ACC112 (cell line): ENCODE measurements around the gene SULT1C2.

ENCODE experiments used
- H2AFZ ChIP-seq: fragments of 200-600 bp; sonication (generic); one replicate; pipeline ENCODE4 v1.6.0; 2017; ENCODE audit warnings: antibody characterized with exemption, low read length; ENCODE audit not compliant: unreplicated experiment
- H3K27ac ChIP-seq: fragments of 200-600 bp; sonication (generic); 2 replicates; pipeline ENCODE4 v1.5.1; 2014; ENCODE audit warnings: low read depth, mild to moderate bottlenecking, antibody characterized with exemption, low read length, moderate library complexity
- H3K27me3 ChIP-seq: fragments of 200-600 bp; sonication (generic); 2 replicates; pipeline ENCODE4 v1.6.1; 2014; ENCODE audit warnings: mild to moderate bottlenecking, antibody characterized with exemption, low read length, moderate library complexity, mixed read lengths; ENCODE audit not compliant: insufficient read depth
- H3K36me3 ChIP-seq: fragments of 200-600 bp; sonication (generic); 2 replicates; pipeline ENCODE4 v1.6.1; 2016; ENCODE audit warnings: mild to moderate bottlenecking, antibody characterized with exemption, low read length, moderate library complexity, mixed read lengths; ENCODE audit not compliant: insufficient read depth
- H3K4me1 ChIP-seq: fragments of 200-600 bp; sonication (generic); one replicate; pipeline ENCODE4 v1.6.1; 2016; ENCODE audit warnings: low read length, mixed read lengths; ENCODE audit not compliant: insufficient read depth, unreplicated experiment, control insufficient read depth
- H3K4me3 ChIP-seq: fragments of 200-600 bp; sonication (generic); 2 replicates; pipeline ENCODE4 v1.5.1; 2014; ENCODE audit warnings: mild to moderate bottlenecking, low read depth, low read length
- H3K79me2 ChIP-seq: fragments of 200-600 bp; sonication (generic); one replicate; pipeline ENCODE4 v1.6.0; 2016; ENCODE audit warnings: low read length; ENCODE audit not compliant: control insufficient read depth, unreplicated experiment, insufficient read depth

The SULT1C2 gene

GRCh38 chr2:108320326-108320922 is 31.7 kb downstream of the SULT1C2 start:
- H3K4me3 ChIP-seq, result no peak overlapping the region
- peaks cover 25% of the 10 kb centered on the region for H3K4me1 ChIP-seq
- no peaks in the 10 kb centered on the region for H3K79me2 ChIP-seq
- H3K27me3 ChIP-seq, result no peaks in the 10 kb centered on the region
- H2AFZ ChIP-seq, result no peak overlapping the region
- H3K36me3 ChIP-seq, result no peaks in the 10 kb centered on the region
- no peak overlapping the region for H3K27ac ChIP-seq

GRCh38 chr2:108323619-108324018 is 34.9 kb downstream of the SULT1C2 start:
- Histone ChIP-seq H3K36me3 (no peaks in the 10 kb centered on the region), H3K27ac (peak overlapping the region; percentile 84), H3K27me3 (no peaks in the 10 kb centered on the region), H3K4me1 (peaks cover 29% of the 10 kb centered on the region), H2AFZ (peak overlapping the region; percentile 72), H3K4me3 (no peak overlapping the region), H3K79me2 (no peaks in the 10 kb centered on the region)

- H3K79me2 ChIP-seq, result no peaks in the 10 kb centered on the region
- H3K4me3 ChIP-seq, result peak overlapping the region; percentile 20; the same call in 1 of the 2 replicates
- peak overlapping the region; percentile 84 for H3K27ac ChIP-seq
- peak overlapping the region; percentile 72 for H2AFZ ChIP-seq
- H3K4me1 ChIP-seq, result peaks cover 29% of the 10 kb centered on the region
- no peaks in the 10 kb centered on the region for H3K27me3 ChIP-seq
- no peaks in the 10 kb centered on the region for H3K36me3 ChIP-seq
These were observed 36.0 kb downstream of the SULT1C2 start for GRCh38 chr2:108324531-108325255.

GRCh38 chr2:108325756-108326155 is 37.1 kb downstream of the SULT1C2 start:
- H3K36me3 ChIP-seq, result no peaks in the 10 kb centered on the region
- peaks cover 34% of the 10 kb centered on the region for H3K4me1 ChIP-seq
- H3K79me2 ChIP-seq, result no peaks in the 10 kb centered on the region
- H3K27me3 ChIP-seq, result no peaks in the 10 kb centered on the region
- no peak overlapping the region for H3K4me3 ChIP-seq
- H3K27ac ChIP-seq, result no peak overlapping the region
- H2AFZ ChIP-seq, result no peak overlapping the region

GRCh38 chr2:108329771-108330170 is 41.1 kb downstream of the SULT1C2 start:
- H3K79me2 ChIP-seq, result no peaks in the 10 kb centered on the region
- no peak overlapping the region for H3K27ac ChIP-seq
- H3K27me3 ChIP-seq, result no peaks in the 10 kb centered on the region
- H2AFZ ChIP-seq, result no peak overlapping the region
- no peak overlapping the region for H3K4me3 ChIP-seq
- no peaks in the 10 kb centered on the region for H3K36me3 ChIP-seq
- H3K4me1 ChIP-seq, result peaks cover 22% of the 10 kb centered on the region

- Histone ChIP-seq H2AFZ (no peak overlapping the region), H3K4me3 (no peak overlapping the region), H3K36me3 (no peaks in the 10 kb centered on the region), H3K27me3 (no peaks in the 10 kb centered on the region), H3K4me1 (peaks cover 12% of the 10 kb centered on the region), H3K27ac (no peak overlapping the region), H3K79me2 (no peaks in the 10 kb centered on the region)
These were observed 42.3 kb downstream of the SULT1C2 start for GRCh38 chr2:108330979-108331378.

GRCh38 chr2:108345951-108346350 is 57.3 kb downstream of the SULT1C2 start:
- Histone ChIP-seq H2AFZ (no peak overlapping the region), H3K27me3 (0 out of 2 replicates have a peak, but pooled peaks cover 4% of the 10 kb centered on the region), H3K36me3 (no peaks in the 10 kb centered on the region), H3K4me3 (no peak overlapping the region), H3K27ac (no peak overlapping the region), H3K4me1 (no peaks in the 10 kb centered on the region), H3K79me2 (no peaks in the 10 kb centered on the region)

GRCh38 chr2:108346827-108347226 is 58.1 kb downstream of the SULT1C2 start:
- Histone ChIP-seq H3K36me3 (no peaks in the 10 kb centered on the region), H3K79me2 (no peaks in the 10 kb centered on the region)

GRCh38 chr2:108347786-108348185 is 59.1 kb downstream of the SULT1C2 start:
- Histone ChIP-seq H3K79me2 (no peaks in the 10 kb centered on the region), H3K36me3 (no peaks in the 10 kb centered on the region), H3K4me1 (no peaks in the 10 kb centered on the region), H3K27ac (no peak overlapping the region), H3K4me3 (no peak overlapping the region), H3K27me3 (0 out of 2 replicates have a peak, but pooled peaks cover 4% of the 10 kb centered on the region), H2AFZ (no peak overlapping the region)

More at GRCh38 chr2:108346827-108347226, 58.1 kb downstream of the SULT1C2 start:
- Histone ChIP-seq H3K4me1 (no peaks in the 10 kb centered on the region), H3K4me3 (no peak overlapping the region), H3K27ac (no peak overlapping the region), H2AFZ (no peak overlapping the region), H3K27me3 (0 out of 2 replicates have a peak, but pooled peaks cover 4% of the 10 kb centered on the region)

- H2AFZ ChIP-seq, result no peak overlapping the region
- no peaks in the 10 kb centered on the region for H3K36me3 ChIP-seq
- 0 out of 2 replicates have a peak, but pooled peaks cover 4% of the 10 kb centered on the region for H3K27me3 ChIP-seq
- no peaks in the 10 kb centered on the region for H3K4me1 ChIP-seq
- no peaks in the 10 kb centered on the region for H3K79me2 ChIP-seq
- no peak overlapping the region for H3K27ac ChIP-seq
- H3K4me3 ChIP-seq, result no peak overlapping the region
These were observed 60.3 kb downstream of the SULT1C2 start for GRCh38 chr2:108348816-108349570.
